ENCODE measurements around the gene LTF.

LTF gene

GRCh38 chr3:46468753-46469600, 4.3 kb upstream of the LTF start:
- DNase-seq (ENCODE audit: extremely low spot score), result no peak
- ChIA-PET CTCF (interaction anchor here (1.3 kb wide), 1 partner anchor 19 kb away, joined by 3 read pairs; no protein-coding TSS in a partner anchor), POLR2A (no interaction called here)
- TF ChIP-seq CTBP1 (IDR thresholded peaks at IDR 0.05; ENCODE audit: borderline replicate concordance) (no peak), ELF4 (IDR thresholded peaks at IDR 0.05) (no peak), HDGF (IDR thresholded peaks at IDR 0.05; ENCODE audit: borderline replicate concordance) (no peak), ARNT (IDR thresholded peaks at IDR 0.05) (no peak), FOXK2 (IDR thresholded peaks at IDR 0.05) (no peak), FOXM1 (IDR thresholded peaks at IDR 0.05; ENCODE audit: borderline replicate concordance) (no peak), PKNOX1 (IDR thresholded peaks at IDR 0.05) (no peak), LEF1 (IDR thresholded peaks at IDR 0.05; ENCODE audit: borderline replicate concordance) (no peak), SUZ12 (IDR thresholded peaks at IDR 0.05) (no peak), ZNF384 (IDR thresholded peaks at IDR 0.05) (no peak), FOXA1 (IDR thresholded peaks at IDR 0.05) (no peak)

DNA sequence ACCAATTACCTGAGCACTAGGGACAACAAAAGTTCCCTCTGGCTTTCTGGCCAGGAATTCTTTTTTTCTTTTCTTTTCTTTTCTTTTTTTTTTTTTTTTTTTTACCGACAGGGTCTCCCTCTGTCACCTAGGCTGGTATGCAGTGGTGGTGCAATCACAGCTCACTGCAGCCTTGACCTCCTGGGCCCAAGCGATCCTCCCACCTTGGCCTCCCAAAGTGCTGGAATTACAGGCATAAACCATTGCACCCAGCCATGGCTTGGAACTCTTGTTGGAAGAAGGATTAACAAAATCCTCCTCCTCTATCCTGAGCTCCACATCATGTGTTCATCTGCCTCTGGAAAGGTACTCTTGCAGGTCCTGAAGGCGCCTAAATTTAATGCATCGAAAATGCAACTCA, 2.9 kb upstream of the LTF start:
- TF ChIP-seq NFRKB (IDR thresholded peaks at IDR 0.05), result no peak
- TF ChIP-seq LEF1 (IDR thresholded peaks at IDR 0.05; ENCODE audit: borderline replicate concordance), result no peak
- TF ChIP-seq HDGF (IDR thresholded peaks at IDR 0.05; ENCODE audit: borderline replicate concordance), result no peak
- no peak for TF ChIP-seq SUZ12 (IDR thresholded peaks at IDR 0.05)
- no peak for TF ChIP-seq BHLHE40 (IDR thresholded peaks at IDR 0.05; ENCODE audit: borderline replicate concordance)
- no peak for TF ChIP-seq PKNOX1 (IDR thresholded peaks at IDR 0.05)
- TF ChIP-seq L3MBTL2 (conservative IDR thresholded peaks at IDR 0.05), result no peak
- no peak for TF ChIP-seq FOXM1 (IDR thresholded peaks at IDR 0.05; ENCODE audit: borderline replicate concordance)
- TF ChIP-seq CTBP1 (IDR thresholded peaks at IDR 0.05; ENCODE audit: borderline replicate concordance), result no peak
- no peak for TF ChIP-seq ELF4 (IDR thresholded peaks at IDR 0.05)
- no peak for TF ChIP-seq FOXA1 (IDR thresholded peaks at IDR 0.05)
- TF ChIP-seq ZNF384 (IDR thresholded peaks at IDR 0.05), result no peak
- no peak for TF ChIP-seq SP1 (IDR thresholded peaks at IDR 0.05)
- no peak for TF ChIP-seq TARDBP (IDR thresholded peaks at IDR 0.05)
- no peak for TF ChIP-seq ARNT (IDR thresholded peaks at IDR 0.05)
- no peak for TF ChIP-seq FOXK2 (IDR thresholded peaks at IDR 0.05)
- CTCF ChIA-PET, result no interaction called here
- POLR2A ChIA-PET, result no interaction called here
- DNase-seq (ENCODE audit: extremely low spot score), result no peak

DNA sequence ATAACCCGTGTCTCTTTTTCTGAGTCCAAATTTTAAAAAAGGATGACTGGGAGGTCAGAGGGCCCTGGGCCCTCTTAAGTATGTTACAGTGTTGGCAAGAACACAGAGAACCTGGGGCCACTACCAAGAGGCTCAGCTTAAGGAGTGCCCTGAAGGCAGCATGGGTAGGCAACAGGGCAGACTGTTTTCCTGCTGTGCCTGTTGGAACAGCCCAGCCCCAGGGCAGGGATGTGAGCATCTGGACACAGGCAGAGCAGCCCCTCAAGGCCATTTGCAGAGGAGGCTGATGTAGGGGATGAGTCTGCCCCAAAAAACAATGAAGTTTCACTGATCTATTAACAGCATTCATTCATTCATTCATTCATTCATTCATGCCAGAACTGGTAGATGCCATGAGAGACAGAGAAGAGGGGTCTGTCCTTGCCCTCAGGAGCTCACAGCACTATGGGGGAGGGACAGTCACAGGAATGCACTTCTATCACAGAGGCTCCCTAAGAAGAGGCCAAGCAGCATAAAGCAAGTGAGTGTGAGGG, 2.2 kb upstream of the LTF start:
- ChIA-PET CTCF (no interaction called here), POLR2A (no interaction called here)
- no peak for TF ChIP-seq ARNT (IDR thresholded peaks at IDR 0.05)
- no peak for TF ChIP-seq NFRKB (IDR thresholded peaks at IDR 0.05)
- TF ChIP-seq HDGF (IDR thresholded peaks at IDR 0.05; ENCODE audit: borderline replicate concordance), result no peak
- TF ChIP-seq SP1 (IDR thresholded peaks at IDR 0.05), result no peak
- TF ChIP-seq PKNOX1 (IDR thresholded peaks at IDR 0.05), result no peak
- TF ChIP-seq CTBP1 (IDR thresholded peaks at IDR 0.05; ENCODE audit: borderline replicate concordance), result no peak
- no peak for TF ChIP-seq LEF1 (IDR thresholded peaks at IDR 0.05; ENCODE audit: borderline replicate concordance)
- TF ChIP-seq FOXK2 (IDR thresholded peaks at IDR 0.05), result no peak
- no peak for TF ChIP-seq L3MBTL2 (conservative IDR thresholded peaks at IDR 0.05)
- no peak for TF ChIP-seq BHLHE40 (IDR thresholded peaks at IDR 0.05; ENCODE audit: borderline replicate concordance)
- TF ChIP-seq FOXA1 (IDR thresholded peaks at IDR 0.05), result no peak
- no peak for TF ChIP-seq ELF4 (IDR thresholded peaks at IDR 0.05)
- TF ChIP-seq SUZ12 (IDR thresholded peaks at IDR 0.05), result no peak
- no peak for TF ChIP-seq FOXM1 (IDR thresholded peaks at IDR 0.05; ENCODE audit: borderline replicate concordance)
- no peak for TF ChIP-seq TARDBP (IDR thresholded peaks at IDR 0.05)
- TF ChIP-seq ZNF384 (IDR thresholded peaks at IDR 0.05), result no peak
- DNase-seq (ENCODE audit: extremely low spot score), result no peak

DNA sequence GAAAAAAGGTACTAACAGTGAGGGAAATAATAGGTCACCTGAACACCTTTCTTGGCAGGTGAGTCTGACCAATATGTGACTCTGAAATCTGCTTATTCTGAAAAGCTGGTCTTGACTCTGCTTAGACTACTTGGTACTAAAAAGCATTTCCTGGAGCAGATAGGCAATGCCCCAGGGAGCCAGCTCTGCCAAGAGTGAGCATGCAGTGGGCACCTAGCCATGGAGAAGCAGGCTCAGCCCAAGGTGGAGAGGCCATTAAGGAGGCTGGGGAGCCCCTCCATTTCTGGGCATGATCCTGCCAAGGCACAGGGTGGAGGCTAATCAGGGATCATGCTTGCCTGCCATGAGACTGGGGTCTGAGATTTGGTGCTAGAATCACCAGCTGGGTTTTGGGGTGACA, 1.6 kb upstream of the LTF start:
- POLR2A ChIA-PET, result no interaction called here
- no peak for DNase-seq (ENCODE audit: extremely low spot score)
- TF ChIP-seq SUZ12 (IDR thresholded peaks at IDR 0.05) (no peak), PKNOX1 (IDR thresholded peaks at IDR 0.05) (no peak), ZNF384 (IDR thresholded peaks at IDR 0.05) (no peak), CTBP1 (IDR thresholded peaks at IDR 0.05; ENCODE audit: borderline replicate concordance) (no peak), HDGF (IDR thresholded peaks at IDR 0.05; ENCODE audit: borderline replicate concordance) (no peak), TARDBP (IDR thresholded peaks at IDR 0.05) (no peak), FOXM1 (IDR thresholded peaks at IDR 0.05; ENCODE audit: borderline replicate concordance) (no peak), FOXK2 (IDR thresholded peaks at IDR 0.05) (no peak), BHLHE40 (IDR thresholded peaks at IDR 0.05; ENCODE audit: borderline replicate concordance) (no peak), NFRKB (IDR thresholded peaks at IDR 0.05) (no peak), LEF1 (IDR thresholded peaks at IDR 0.05; ENCODE audit: borderline replicate concordance) (no peak), FOXA1 (IDR thresholded peaks at IDR 0.05) (no peak), SP1 (IDR thresholded peaks at IDR 0.05) (no peak), ARNT (IDR thresholded peaks at IDR 0.05) (no peak), ELF4 (IDR thresholded peaks at IDR 0.05) (no peak), L3MBTL2 (conservative IDR thresholded peaks at IDR 0.05) (no peak)
- CTCF ChIA-PET, result no interaction called here

DNA sequence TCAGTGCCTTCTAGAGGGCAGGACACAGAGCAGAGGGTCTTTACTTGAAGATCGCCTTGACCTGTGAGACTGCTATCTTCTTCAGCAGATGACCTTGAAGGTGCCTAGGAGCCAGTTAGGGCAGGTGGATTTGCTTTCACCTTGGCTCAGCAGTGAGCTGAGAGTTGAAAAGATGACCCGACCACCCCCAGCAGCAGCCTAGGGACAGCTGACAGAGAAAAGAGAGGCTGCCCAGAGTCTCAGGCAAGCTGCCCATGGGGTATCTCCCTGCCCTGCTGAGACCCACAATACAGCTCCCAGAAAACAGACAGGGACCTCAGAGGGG, 453 bp upstream of the LTF start:
- TF ChIP-seq ARNT (IDR thresholded peaks at IDR 0.05) (no peak), ELF4 (IDR thresholded peaks at IDR 0.05) (no peak), SUZ12 (IDR thresholded peaks at IDR 0.05) (no peak), TARDBP (IDR thresholded peaks at IDR 0.05) (no peak), L3MBTL2 (conservative IDR thresholded peaks at IDR 0.05) (no peak), NFRKB (IDR thresholded peaks at IDR 0.05) (no peak), FOXA1 (IDR thresholded peaks at IDR 0.05) (no peak), ZNF384 (IDR thresholded peaks at IDR 0.05) (no peak), BHLHE40 (IDR thresholded peaks at IDR 0.05; ENCODE audit: borderline replicate concordance) (no peak), CTBP1 (IDR thresholded peaks at IDR 0.05; ENCODE audit: borderline replicate concordance) (no peak)
- POLR2A ChIA-PET, result no interaction called here
- no peak for DNase-seq (ENCODE audit: extremely low spot score)
- CTCF ChIA-PET, result interaction anchor here (0.9 kb wide), 1 partner anchor 16 kb away, joined by 5 read pairs; no protein-coding TSS in a partner anchor
